SK-N-SH treated with all-trans-retinoic acid at 6 μM for 48 hours (cell line): Measurements from ENCODE around the gene CLIC5.

Source experiments
- ATAC-seq: fragments of 200-7000 bp; cut with Tn5 transposase; 3 replicates; pipeline ENCODE4 v1.9.1; 2020; ENCODE audit warnings: mild to moderate bottlenecking, moderate library complexity
- ARNTL ChIP-seq: fragments of 450-650 bp; formaldehyde crosslinking; IDR thresholded peaks from 2 replicates; pipeline ENCODE4 v1.5.0; 2020; ENCODE audit warnings: low read depth, mild to moderate bottlenecking, moderate library complexity, borderline replicate concordance
- BACH2 ChIP-seq: fragments of 250-450 bp; sonication (Bioruptor Pico); IDR thresholded peaks from 2 replicates; pipeline ENCODE4 v1.9.0; 2021; ENCODE audit warnings: mild to moderate bottlenecking, borderline replicate concordance
- ESRRG ChIP-seq: fragments of 250-450 bp; sonication (Bioruptor Pico); IDR thresholded peaks from 2 replicates; pipeline ENCODE4 v1.6.1; 2021; ENCODE audit warnings: mild to moderate bottlenecking
- GLIS3 ChIP-seq: fragments of 250-450 bp; sonication (Bioruptor Pico); IDR thresholded peaks from 2 replicates; pipeline ENCODE4 v1.5.0; 2020; ENCODE audit warnings: mild to moderate bottlenecking, moderate library complexity
- ISL1 ChIP-seq: fragments of 250-450 bp; sonication (Bioruptor Pico); IDR thresholded peaks from 2 replicates; pipeline ENCODE4 v2.1.2; 2022; ENCODE audit warnings: mild to moderate bottlenecking, moderate library complexity
- OSR1 ChIP-seq: fragments of 250-450 bp; sonication (Bioruptor Pico); IDR thresholded peaks from 2 replicates; pipeline ENCODE4 v1.8.0; 2022; ENCODE audit warnings: moderate library complexity, mild to moderate bottlenecking, inconsistent platforms
- PPARA ChIP-seq: fragments of 250-450 bp; sonication (Bioruptor Pico); IDR thresholded peaks from 2 replicates; pipeline ENCODE4 v1.5.0; 2020; ENCODE audit warnings: mild to moderate bottlenecking, borderline replicate concordance
- SNAI2 ChIP-seq: fragments of 250-450 bp; sonication (Bioruptor Pico); IDR thresholded peaks from 2 replicates; pipeline ENCODE4 v1.5.0; 2020; ENCODE audit warnings: mild to moderate bottlenecking, moderate library complexity
- TCF4 ChIP-seq: fragments of 250-450 bp; sonication (Bioruptor Pico); IDR thresholded peaks from 2 replicates; pipeline ENCODE4 v1.8.0; 2021; ENCODE audit warnings: mild to moderate bottlenecking, moderate library complexity, borderline replicate concordance
- ZC3H10 ChIP-seq: fragments of 250-450 bp; sonication (Bioruptor Pico); IDR thresholded peaks from 2 replicates; pipeline ENCODE4 v1.5.1; 2021; ENCODE audit warnings: mild to moderate bottlenecking, moderate library complexity
- ZFP3 ChIP-seq: fragments of 250-450 bp; sonication (Bioruptor Pico); IDR thresholded peaks from 2 replicates; pipeline ENCODE4 v1.5.0; 2020; ENCODE audit warnings: mild to moderate bottlenecking, moderate library complexity
- ZFP30 ChIP-seq: fragments of 450-650 bp; formaldehyde crosslinking; IDR thresholded peaks from 2 replicates; pipeline ENCODE4 v1.5.0; 2022; ENCODE audit warnings: mild to moderate bottlenecking, moderate library complexity
- ZNF565 ChIP-seq: fragments of 450-650 bp; formaldehyde crosslinking; conservative IDR thresholded peaks from 2 replicates; pipeline ENCODE4 v1.5.0; 2020; ENCODE audit warnings: low read depth, mild to moderate bottlenecking, moderate library complexity
- ZNF70 ChIP-seq: fragments of 450-650 bp; formaldehyde crosslinking; IDR thresholded peaks from 2 replicates; pipeline ENCODE4 v1.5.0; 2020; ENCODE audit warnings: mild to moderate bottlenecking, moderate library complexity
- ZNF8 ChIP-seq: fragments of 450-650 bp; formaldehyde crosslinking; IDR thresholded peaks from 2 replicates; pipeline ENCODE4 v1.5.0; 2020; ENCODE audit warnings: mild to moderate bottlenecking, moderate library complexity
- TF ChIP-seq, protein P1 (sequence below): fragments of 250-450 bp; sonication (Bioruptor Pico); IDR thresholded peaks from 2 replicates; pipeline ENCODE4 v1.5.1; 2020; ENCODE audit warnings: low read depth, mild to moderate bottlenecking, moderate library complexity
- TF ChIP-seq, protein P2 (sequence below): fragments of 250-450 bp; sonication (Bioruptor Pico); IDR thresholded peaks from 2 replicates; pipeline ENCODE4 v1.5.1; 2021; ENCODE audit warnings: mild to moderate bottlenecking, moderate library complexity
- TF ChIP-seq, protein P3 (sequence below): fragments of 250-450 bp; sonication (Bioruptor Pico); IDR thresholded peaks from 2 replicates; pipeline ENCODE4 v1.5.0; 2020; ENCODE audit warnings: mild to moderate bottlenecking, moderate library complexity
- TF ChIP-seq, protein P4 (sequence below): fragments of 250-450 bp; sonication (Bioruptor Pico); IDR thresholded peaks from 2 replicates; pipeline ENCODE4 v1.8.0; 2020; ENCODE audit warnings: mild to moderate bottlenecking, moderate library complexity, borderline replicate concordance
- TF ChIP-seq, protein P5 (sequence below): fragments of 250-450 bp; sonication (Bioruptor Pico); IDR thresholded peaks from 2 replicates; pipeline ENCODE4 v1.8.0; 2021; ENCODE audit warnings: low read depth, mild to moderate bottlenecking, moderate library complexity, borderline replicate concordance

CLIC5 gene

DNA sequence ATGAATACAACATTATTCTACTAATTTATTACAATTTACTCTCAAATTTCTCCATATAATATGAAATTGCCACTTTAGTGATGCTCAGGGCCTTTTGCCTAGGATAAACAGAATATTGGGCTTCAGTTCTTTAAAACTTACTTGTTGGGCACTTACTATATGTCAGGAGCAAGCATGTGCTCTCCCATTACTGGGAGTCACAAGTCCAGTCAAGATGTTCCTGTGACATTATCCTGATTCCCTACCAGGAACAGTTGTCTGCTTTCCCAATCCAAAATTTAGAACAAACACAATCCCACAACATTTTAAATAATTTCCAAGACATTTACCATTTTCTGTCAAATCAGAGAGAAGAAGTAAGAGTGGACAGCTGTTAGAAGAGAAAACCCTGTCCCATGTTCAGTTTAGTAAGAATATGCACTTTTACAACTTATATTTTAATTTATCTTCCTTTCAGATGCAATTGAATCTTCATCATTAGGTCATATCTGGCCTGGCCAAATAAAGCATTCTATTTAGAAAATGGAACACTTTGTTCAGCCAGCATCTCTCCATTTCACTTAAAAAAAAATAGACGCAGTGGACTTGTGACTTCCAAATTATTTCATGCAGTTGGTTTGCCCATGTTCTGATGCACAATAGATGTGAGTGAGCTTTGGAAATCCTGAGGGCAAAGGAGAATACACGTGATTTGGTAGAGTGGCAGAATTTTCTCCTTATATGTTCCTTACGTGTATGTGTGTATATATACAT, 159.8 kb downstream of the CLIC5 start:
- TF ChIP-seq GLIS3 (CRISPR knock-in tag): no peak
- no peak for TF ChIP-seq ZFP3
- TF ChIP-seq, all 23 proteins: peak for 0
- ATAC-seq: no peak

DNA sequence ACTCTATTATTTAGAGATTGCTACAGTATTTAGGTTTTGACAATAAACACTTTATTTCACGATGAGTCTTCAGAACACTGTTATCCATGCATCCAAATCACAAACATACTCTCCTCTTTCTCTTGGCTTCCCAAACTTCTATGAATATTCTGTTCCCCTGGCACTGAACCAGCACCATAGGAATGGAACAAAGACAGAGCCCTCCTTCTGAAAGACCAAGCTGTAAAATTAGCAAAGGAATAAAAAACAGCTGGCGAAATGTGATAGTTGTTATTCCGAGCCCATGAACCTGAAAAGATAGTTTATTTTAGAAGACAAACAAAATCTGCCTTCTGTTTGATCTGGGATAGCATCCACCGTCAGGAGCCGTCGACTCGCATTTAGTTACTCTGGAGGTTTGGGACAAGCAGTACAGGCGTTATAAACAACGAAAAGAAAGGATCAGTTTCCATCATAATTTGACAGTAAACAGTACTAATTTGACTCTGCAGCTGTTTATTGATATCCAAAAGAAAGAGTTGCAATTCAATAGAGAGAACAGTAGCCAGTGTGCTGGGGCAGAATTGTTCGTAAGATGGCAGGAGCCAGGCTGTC, 161.4 kb downstream of the CLIC5 start:
- ATAC-seq: no peak
- TF ChIP-seq GLIS3 (CRISPR knock-in tag) (no peak), TCF4 (CRISPR knock-in tag) (no peak), ARNTL (no peak)

DNA sequence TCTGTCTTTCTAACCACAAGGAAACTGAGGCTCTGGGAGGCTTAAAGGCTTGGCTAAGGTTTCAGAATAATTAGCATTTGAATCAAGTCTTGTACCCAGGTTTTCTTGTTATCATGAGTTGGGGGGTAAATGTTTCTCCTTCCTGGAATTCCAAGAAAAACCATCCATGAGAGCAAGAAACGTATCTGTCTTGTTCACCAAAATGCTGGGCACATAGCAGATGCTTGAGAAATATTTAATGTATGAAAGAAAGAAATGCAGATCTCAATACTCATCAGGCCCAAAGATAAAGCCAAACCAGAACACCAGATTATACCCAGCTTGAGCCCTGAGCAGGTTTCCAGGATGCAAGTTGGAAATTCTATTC, 164.6 kb downstream of the CLIC5 start:
- no peak for ATAC-seq
- TF ChIP-seq TCF4 (CRISPR knock-in tag) (no peak), ZFP3 (no peak), ZFP30 (CRISPR knock-in tag) (no peak), OSR1 (no peak), ISL1 (no peak), ZNF8 (CRISPR knock-in tag) (no peak), ZC3H10 (CRISPR knock-in tag) (no peak), BACH2 (CRISPR knock-in tag) (no peak), GLIS3 (CRISPR knock-in tag) (no peak), SNAI2 (CRISPR knock-in tag) (no peak), PPARA (CRISPR knock-in tag) (no peak), ESRRG (CRISPR knock-in tag) (no peak), ZNF565 (CRISPR knock-in tag) (no peak), ZNF70 (CRISPR knock-in tag) (no peak)
- TF ChIP-seq, protein P1, sequence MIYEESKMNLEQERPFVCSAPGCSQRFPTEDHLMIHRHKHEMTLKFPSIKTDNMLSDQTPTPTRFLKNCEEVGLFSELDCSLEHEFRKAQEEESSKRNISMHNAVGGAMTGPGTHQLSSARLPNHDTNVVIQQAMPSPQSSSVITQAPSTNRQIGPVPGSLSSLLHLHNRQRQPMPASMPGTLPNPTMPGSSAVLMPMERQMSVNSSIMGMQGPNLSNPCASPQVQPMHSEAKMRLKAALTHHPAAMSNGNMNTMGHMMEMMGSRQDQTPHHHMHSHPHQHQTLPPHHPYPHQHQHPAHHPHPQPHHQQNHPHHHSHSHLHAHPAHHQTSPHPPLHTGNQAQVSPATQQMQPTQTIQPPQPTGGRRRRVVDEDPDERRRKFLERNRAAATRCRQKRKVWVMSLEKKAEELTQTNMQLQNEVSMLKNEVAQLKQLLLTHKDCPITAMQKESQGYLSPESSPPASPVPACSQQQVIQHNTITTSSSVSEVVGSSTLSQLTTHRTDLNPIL (CRISPR knock-in tag): no peak
- TF ChIP-seq, protein P2, sequence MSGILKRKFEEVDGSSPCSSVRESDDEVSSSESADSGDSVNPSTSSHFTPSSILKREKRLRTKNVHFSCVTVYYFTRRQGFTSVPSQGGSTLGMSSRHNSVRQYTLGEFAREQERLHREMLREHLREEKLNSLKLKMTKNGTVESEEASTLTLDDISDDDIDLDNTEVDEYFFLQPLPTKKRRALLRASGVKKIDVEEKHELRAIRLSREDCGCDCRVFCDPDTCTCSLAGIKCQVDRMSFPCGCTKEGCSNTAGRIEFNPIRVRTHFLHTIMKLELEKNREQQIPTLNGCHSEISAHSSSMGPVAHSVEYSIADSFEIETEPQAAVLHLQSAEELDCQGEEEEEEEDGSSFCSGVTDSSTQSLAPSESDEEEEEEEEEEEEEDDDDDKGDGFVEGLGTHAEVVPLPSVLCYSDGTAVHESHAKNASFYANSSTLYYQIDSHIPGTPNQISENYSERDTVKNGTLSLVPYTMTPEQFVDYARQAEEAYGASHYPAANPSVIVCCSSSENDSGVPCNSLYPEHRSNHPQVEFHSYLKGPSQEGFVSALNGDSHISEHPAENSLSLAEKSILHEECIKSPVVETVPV (CRISPR knock-in tag): no peak
- TF ChIP-seq, protein P3, sequence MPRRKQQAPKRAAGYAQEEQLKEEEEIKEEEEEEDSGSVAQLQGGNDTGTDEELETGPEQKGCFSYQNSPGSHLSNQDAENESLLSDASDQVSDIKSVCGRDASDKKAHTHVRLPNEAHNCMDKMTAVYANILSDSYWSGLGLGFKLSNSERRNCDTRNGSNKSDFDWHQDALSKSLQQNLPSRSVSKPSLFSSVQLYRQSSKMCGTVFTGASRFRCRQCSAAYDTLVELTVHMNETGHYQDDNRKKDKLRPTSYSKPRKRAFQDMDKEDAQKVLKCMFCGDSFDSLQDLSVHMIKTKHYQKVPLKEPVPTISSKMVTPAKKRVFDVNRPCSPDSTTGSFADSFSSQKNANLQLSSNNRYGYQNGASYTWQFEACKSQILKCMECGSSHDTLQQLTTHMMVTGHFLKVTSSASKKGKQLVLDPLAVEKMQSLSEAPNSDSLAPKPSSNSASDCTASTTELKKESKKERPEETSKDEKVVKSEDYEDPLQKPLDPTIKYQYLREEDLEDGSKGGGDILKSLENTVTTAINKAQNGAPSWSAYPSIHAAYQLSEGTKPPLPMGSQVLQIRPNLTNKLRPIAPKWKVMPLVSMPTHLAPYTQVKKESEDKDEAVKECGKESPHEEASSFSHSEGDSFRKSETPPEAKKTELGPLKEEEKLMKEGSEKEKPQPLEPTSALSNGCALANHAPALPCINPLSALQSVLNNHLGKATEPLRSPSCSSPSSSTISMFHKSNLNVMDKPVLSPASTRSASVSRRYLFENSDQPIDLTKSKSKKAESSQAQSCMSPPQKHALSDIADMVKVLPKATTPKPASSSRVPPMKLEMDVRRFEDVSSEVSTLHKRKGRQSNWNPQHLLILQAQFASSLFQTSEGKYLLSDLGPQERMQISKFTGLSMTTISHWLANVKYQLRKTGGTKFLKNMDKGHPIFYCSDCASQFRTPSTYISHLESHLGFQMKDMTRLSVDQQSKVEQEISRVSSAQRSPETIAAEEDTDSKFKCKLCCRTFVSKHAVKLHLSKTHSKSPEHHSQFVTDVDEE (CRISPR knock-in tag): no peak
- TF ChIP-seq, protein P4, sequence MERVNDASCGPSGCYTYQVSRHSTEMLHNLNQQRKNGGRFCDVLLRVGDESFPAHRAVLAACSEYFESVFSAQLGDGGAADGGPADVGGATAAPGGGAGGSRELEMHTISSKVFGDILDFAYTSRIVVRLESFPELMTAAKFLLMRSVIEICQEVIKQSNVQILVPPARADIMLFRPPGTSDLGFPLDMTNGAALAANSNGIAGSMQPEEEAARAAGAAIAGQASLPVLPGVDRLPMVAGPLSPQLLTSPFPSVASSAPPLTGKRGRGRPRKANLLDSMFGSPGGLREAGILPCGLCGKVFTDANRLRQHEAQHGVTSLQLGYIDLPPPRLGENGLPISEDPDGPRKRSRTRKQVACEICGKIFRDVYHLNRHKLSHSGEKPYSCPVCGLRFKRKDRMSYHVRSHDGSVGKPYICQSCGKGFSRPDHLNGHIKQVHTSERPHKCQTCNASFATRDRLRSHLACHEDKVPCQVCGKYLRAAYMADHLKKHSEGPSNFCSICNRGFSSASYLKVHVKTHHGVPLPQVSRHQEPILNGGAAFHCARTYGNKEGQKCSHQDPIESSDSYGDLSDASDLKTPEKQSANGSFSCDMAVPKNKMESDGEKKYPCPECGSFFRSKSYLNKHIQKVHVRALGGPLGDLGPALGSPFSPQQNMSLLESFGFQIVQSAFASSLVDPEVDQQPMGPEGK: no peak

DNA sequence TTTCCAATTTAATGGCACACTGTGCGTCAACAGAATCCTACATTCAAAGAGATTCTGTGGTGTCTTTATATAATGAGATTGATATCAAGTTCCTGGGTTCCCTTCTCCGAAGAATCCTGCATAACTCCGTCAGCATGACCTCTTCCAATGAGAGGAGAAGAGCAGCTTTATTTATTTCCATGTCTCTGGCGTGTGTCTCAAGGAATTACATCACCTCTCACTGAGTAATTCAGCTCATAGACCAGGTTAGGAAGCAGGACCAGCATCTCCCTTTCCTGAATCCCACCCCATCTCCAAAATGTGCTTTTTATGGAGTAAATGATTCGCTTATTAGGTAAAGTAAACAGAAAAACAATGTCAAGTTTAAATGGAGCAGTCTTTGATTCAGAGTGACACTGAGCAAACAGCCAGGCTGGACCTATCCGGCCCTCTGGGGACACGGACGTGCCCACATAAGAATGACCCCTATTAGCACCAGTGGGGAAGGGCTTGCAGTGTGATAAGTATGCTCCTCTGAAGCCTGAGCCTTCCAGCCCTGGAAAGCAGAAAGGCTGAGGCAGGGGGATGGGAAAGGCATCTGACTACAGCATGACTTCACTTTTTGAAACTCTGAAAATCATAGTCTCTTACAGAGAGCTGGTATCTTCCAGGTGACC, 165.2 kb downstream of the CLIC5 start:
- no peak for ATAC-seq

More for the DNA sequence above, 165.2 kb downstream of the CLIC5 start:
- no peak for TF ChIP-seq OSR1
- TF ChIP-seq, protein P1 (CRISPR knock-in tag): no peak
- no peak for TF ChIP-seq ZNF565 (CRISPR knock-in tag)
- TF ChIP-seq PPARA (CRISPR knock-in tag): no peak
- TF ChIP-seq BACH2 (CRISPR knock-in tag): no peak
- no peak for TF ChIP-seq ARNTL
- TF ChIP-seq, protein P2 (CRISPR knock-in tag): no peak
- TF ChIP-seq ZNF70 (CRISPR knock-in tag): no peak
- no peak for TF ChIP-seq ESRRG (CRISPR knock-in tag)
- TF ChIP-seq, protein P5, sequence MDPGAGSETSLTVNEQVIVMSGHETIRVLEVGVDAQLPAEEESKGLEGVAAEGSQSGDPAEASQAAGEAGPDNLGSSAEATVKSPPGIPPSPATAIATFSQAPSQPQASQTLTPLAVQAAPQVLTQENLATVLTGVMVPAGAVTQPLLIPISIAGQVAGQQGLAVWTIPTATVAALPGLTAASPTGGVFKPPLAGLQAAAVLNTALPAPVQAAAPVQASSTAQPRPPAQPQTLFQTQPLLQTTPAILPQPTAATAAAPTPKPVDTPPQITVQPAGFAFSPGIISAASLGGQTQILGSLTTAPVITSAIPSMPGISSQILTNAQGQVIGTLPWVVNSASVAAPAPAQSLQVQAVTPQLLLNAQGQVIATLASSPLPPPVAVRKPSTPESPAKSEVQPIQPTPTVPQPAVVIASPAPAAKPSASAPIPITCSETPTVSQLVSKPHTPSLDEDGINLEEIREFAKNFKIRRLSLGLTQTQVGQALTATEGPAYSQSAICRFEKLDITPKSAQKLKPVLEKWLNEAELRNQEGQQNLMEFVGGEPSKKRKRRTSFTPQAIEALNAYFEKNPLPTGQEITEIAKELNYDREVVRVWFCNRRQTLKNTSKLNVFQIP (CRISPR knock-in tag): no peak
- no peak for TF ChIP-seq TCF4 (CRISPR knock-in tag)
- no peak for TF ChIP-seq SNAI2 (CRISPR knock-in tag)
